ENCODE measurements around the gene TMEM108. TPM values are rescaled to one million over a fixed set of nuclear protein-coding genes. Genes with fewer than 3 reads are reported as not detected.

The TMEM108 gene
- total RNA-seq, 1 experiment from 2014 or later, result 0.12 TPM

- DNase-seq (ENCODE audit: low read depth), result no peak
Observed at GRCh38 chr3:133418361-133418760, 380.2 kb downstream of the TMEM108 start.

DNA sequence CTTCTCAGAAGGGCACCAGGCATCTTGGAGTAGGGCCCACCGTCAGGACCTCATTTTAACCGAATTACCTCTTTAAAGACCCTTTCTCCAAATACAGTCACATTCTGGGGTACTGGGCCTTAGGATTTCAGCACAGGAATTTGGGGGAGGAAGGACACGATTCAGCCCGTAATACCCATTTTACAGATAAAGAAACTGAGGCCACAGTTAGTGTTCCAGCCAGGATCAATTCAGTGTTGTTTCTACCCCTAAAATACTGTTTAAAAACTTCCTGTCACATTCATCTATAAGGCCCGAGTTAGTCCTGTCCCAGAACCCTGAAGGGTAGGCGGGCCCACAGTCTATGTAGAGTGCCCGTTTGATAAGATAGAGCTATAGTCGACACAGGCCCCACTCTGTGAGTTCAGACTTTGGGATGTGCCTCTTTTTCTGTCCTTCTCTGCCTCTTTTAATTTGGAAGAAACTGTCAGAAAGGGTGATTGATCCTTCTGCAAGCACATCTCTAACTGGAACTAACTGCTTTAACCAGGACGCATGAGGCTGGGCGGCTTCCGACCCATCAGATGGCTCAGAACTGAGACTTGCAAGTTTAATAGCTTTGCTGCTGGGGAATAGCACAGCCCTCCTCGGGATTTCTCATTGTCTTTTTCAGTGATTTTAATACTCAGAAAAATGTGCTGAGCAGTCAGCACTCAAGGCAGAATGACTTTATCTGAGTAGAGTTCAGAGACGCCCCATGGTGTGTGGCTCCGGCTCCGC is 381.1 kb downstream of the TMEM108 start:
- DNase-seq (ENCODE audit: low read depth), result no peak

DNA sequence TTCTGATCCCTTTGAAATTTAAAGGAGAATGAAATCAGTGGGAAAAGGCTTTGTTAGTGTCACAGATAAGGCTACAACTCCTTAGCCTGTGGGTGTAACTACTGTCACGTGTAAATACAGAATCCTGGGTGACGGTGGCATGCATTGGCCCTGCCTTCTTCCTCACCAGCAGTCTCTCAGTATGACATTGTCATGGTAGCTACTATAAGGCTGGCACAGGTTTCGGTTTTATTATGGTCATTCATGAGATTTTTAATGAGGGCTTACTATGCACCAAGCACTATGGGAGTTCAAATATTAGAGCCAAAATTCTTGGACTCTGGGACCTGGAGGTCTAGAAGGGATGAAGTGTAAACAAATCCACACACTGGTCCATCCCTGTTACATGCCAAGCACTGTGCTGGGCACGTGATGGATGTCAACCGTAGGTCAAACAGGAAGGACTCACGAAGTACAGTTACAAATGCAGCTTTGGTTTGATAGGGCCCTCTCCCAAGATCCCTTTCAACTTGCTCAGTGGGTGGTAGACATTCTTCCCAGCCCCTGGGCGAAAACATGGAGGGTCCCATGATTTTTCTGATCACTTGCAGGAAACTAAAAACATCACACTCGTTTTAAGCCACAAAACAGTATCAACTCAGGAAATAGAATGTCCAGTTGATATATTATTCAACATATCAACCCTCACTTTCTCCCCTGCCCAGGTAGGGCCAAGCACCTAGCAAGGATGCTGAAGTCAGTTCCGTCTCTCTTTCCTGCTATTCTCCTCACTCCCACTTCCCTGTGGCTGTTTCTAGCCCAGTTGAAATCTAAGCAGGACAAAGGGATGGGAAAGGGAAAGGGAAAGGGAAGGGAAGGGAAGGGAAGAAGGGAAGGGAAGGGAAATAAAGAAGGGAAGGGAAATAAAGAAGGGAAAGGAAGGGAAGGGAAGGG is 387.0 kb downstream of the TMEM108 start:
- no peak for DNase-seq (ENCODE audit: low read depth)

DNA sequence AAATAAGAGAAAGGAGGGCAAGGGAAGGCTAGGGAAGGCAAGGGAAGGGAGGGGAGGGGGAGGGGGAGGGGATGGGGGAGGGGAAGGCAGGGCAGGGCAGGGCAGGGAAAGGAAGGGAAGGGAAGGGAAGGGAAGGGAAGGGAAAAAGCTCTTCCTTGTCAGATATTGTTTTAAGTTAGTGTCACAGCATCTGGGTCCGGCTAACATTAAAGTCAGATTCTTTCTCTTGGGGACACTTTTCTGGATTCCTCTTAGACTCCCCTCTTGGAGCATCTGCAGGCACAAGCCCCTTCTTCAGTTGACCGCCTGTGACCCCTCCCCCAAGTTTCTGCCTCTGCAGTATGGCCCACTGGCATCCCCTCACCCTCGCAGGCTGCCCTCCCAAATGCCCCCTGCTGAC is 387.7 kb downstream of the TMEM108 start:
- DNase-seq (ENCODE audit: low read depth), result no peak

DNA sequence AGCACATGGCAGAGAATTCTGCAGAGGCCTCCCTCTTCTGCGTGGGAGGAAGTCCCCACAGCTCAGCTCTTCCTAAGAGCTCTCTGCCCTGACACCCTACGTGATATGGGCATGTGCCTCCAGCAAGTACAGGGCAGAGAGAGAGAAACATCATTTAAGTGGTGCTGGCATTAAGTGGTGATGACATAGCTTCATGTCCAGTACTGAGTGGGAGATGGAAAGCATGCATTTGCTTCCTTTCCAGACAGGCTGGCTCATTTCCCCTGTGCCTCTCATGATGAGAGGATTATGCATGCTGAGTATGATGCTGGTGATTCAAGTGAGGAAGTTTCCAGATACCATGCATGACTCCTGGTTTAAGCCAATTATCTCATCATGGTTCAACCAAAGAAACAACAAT is 388.5 kb downstream of the TMEM108 start:
- no peak for DNase-seq (ENCODE audit: low read depth)

DNA sequence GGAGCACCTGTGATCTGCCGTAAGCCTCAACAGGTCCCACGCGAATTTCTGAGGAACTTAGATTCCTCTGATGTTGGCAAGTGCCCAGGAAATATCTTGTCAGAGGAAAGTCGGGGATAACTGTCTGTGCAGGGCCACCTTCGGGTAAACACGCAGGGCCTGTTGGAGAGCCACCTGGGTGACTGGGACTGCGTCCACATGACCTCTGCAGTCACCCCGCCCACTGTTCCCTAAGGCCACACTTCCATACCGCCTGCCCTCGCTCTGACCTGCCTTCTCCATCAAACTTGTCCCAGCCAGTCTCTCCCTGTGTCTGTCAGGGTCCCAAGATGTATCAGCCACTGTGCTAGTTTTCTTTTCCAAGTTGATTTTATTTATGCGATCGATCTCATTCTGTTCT is 390.4 kb downstream of the TMEM108 start:
- no peak for DNase-seq (ENCODE audit: low read depth)

DNA sequence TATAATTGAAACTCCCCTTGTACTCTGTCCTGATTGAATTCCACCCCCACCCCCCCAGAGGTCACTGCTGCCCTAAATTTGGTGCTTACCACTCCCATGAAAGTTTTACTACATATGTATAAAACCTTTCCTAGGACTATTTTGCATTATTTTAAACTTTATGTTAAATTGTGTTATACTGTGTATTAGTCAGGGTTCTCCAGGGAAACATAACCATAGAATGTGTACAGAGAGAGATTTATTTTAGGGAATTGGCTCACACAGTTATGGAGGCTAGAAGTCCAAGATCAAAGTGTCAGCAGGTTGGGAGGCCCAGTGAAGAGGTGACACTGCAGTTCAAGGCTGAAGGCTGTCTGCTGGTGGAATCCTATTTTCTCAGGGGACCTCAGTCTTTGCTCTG is 390.9 kb downstream of the TMEM108 start:
- DNase-seq (ENCODE audit: low read depth), result no peak

DNA sequence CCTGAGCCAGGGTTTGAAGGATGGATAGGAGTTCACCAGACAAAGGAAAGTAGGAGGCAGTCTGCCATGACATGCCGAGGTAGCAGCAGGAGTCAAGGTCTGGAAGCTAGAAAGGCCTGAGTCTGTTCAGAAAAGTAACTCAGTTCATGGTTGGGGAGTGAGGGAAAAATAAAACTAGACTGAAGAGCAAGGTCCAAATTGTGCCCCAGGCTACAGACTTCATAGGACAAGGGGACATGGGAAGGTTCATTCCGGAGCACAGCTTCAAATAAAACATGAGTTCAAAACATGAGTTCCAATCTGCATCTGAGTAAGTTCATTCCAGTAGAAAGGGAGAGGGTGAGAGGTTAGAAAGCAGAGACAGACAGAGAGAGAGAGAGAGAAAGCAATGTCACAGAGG is 401.4 kb downstream of the TMEM108 start:
- no peak for DNase-seq (ENCODE audit: low read depth)

GRCh38 chr3:133440652-133441051 is 402.5 kb downstream of the TMEM108 start:
- DNase-seq (ENCODE audit: low read depth), result no peak

- no peak for DNase-seq (ENCODE audit: low read depth)
Observed at GRCh38 chr3:133441867-133442270, 403.7 kb downstream of the TMEM108 start.

DNA sequence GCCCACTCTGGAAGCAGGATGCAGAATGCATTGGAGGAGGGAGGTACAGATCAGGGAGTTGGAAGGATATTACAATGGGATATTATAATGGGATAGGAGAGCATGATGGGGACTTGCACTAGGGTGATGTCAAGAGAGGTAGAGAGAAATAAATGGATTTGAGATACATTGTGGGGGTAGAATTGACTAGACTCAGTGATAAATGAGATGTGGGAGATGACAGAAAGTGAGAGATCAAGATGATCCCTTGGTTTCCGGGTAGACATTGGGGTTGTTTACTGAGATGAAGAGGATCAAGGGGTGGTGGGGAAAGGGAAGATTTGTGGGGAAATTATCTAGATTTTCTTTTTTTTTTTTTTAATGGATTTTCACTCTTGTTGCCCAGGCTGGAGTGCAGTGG is 404.3 kb downstream of the TMEM108 start:
- no peak for DNase-seq (ENCODE audit: low read depth)

GRCh38 chr3:133443649-133444422 is 405.6 kb downstream of the TMEM108 start:
- DNase-seq (ENCODE audit: low read depth), result no peak

- no peak for DNase-seq (ENCODE audit: low read depth)
Observed at GRCh38 chr3:133444423-133444774, 406.2 kb downstream of the TMEM108 start.

DNA sequence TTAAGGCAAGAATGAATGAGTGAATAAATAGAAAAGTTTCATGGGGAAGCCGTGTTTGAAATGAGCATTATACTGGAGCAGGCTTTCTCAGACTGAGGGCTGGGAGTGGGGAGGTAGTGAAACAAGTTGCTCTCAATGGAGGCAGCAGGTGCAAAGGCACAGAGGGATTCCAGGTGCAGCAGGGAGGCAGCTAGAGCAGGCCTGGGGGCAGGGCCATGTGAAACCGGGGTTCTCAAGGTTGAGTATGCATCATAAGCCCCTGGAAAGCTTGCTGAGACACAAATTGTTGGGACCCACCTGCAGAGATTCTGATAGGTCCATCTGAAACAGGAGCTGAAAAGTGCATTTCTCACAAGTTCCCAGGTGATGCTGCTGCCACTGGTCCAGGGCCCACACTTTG is 406.9 kb downstream of the TMEM108 start:
- no peak for DNase-seq (ENCODE audit: low read depth)
